ACC112 (cell line): ENCODE results near the gene DOCK9.
A peak's percentile ranks its signal among the peaks of the same experiment; 100 is the strongest.

Source experiments
- H2AFZ ChIP-seq: fragments of 200-600 bp; sonication (generic); one replicate; pipeline ENCODE4 v1.6.0; 2017; ENCODE audit warnings: antibody characterized with exemption, low read length; ENCODE audit not compliant: unreplicated experiment
- H3K27ac ChIP-seq: fragments of 200-600 bp; sonication (generic); 2 replicates; pipeline ENCODE4 v1.5.1; 2014; ENCODE audit warnings: low read depth, mild to moderate bottlenecking, antibody characterized with exemption, low read length, moderate library complexity
- H3K27me3 ChIP-seq: fragments of 200-600 bp; sonication (generic); 2 replicates; pipeline ENCODE4 v1.6.1; 2014; ENCODE audit warnings: mild to moderate bottlenecking, antibody characterized with exemption, low read length, moderate library complexity, mixed read lengths; ENCODE audit not compliant: insufficient read depth
- H3K36me3 ChIP-seq: fragments of 200-600 bp; sonication (generic); 2 replicates; pipeline ENCODE4 v1.6.1; 2016; ENCODE audit warnings: mild to moderate bottlenecking, antibody characterized with exemption, low read length, moderate library complexity, mixed read lengths; ENCODE audit not compliant: insufficient read depth
- H3K4me1 ChIP-seq: fragments of 200-600 bp; sonication (generic); one replicate; pipeline ENCODE4 v1.6.1; 2016; ENCODE audit warnings: low read length, mixed read lengths; ENCODE audit not compliant: insufficient read depth, unreplicated experiment, control insufficient read depth
- H3K4me3 ChIP-seq: fragments of 200-600 bp; sonication (generic); 2 replicates; pipeline ENCODE4 v1.5.1; 2014; ENCODE audit warnings: mild to moderate bottlenecking, low read depth, low read length
- H3K79me2 ChIP-seq: fragments of 200-600 bp; sonication (generic); one replicate; pipeline ENCODE4 v1.6.0; 2016; ENCODE audit warnings: low read length; ENCODE audit not compliant: control insufficient read depth, unreplicated experiment, insufficient read depth

DOCK9 gene

DNA sequence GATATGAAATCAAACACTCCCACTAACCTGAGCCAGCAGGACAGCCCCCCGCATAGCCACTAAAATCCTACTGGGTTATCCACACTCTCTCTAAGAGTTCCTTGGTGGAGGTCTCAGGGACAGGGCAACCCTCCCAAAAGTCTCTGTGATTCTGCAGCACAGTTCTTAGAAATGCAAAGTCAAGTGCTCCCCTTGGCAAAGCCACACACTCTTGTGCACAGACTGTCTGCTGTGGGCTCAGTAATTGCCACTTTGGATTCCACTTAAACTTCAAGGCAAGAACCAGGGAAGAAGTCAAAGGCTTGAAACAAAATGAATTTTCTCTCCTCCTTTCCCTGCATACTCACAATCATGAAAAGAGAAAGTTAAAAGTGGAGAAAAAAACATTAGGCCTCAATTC lies 61.5 kb downstream of the DOCK9 start:
- Histone ChIP-seq H3K79me2 (no peaks in the 10 kb centered on the region), H3K4me3 (no peak overlapping the region), H3K36me3 (no peaks in the 10 kb centered on the region), H3K4me1 (no peaks in the 10 kb centered on the region), H2AFZ (no peak overlapping the region), H3K27ac (no peak overlapping the region), H3K27me3 (no peaks in the 10 kb centered on the region)

- Histone ChIP-seq H3K36me3 (no peaks in the 10 kb centered on the region), H3K27ac (no peak overlapping the region), H2AFZ (no peak overlapping the region), H3K27me3 (no peaks in the 10 kb centered on the region), H3K4me3 (no peak overlapping the region), H3K4me1 (peaks cover 1% of the 10 kb centered on the region), H3K79me2 (no peaks in the 10 kb centered on the region)
These were observed 61.9 kb downstream of the DOCK9 start for GRCh38 chr13:98915981-98916380.

GRCh38 chr13:98915563-98915962 lies 62.3 kb downstream of the DOCK9 start:
- H3K27me3 ChIP-seq, result no peaks in the 10 kb centered on the region
- no peak overlapping the region for H3K4me3 ChIP-seq
- H3K4me1 ChIP-seq, result peaks cover 5% of the 10 kb centered on the region
- no peaks in the 10 kb centered on the region for H3K79me2 ChIP-seq
- H3K27ac ChIP-seq, result no peak overlapping the region
- H3K36me3 ChIP-seq, result no peaks in the 10 kb centered on the region
- no peak overlapping the region for H2AFZ ChIP-seq

GRCh38 chr13:98913741-98914140 lies 64.1 kb downstream of the DOCK9 start:
- H3K27me3 ChIP-seq, result no peaks in the 10 kb centered on the region
- H3K27ac ChIP-seq, result no peak overlapping the region
- H3K4me1 ChIP-seq, result peaks cover 22% of the 10 kb centered on the region
- H3K4me3 ChIP-seq, result peak overlapping the region; percentile 37; the same call in 1 of the 2 replicates
- no peaks in the 10 kb centered on the region for H3K36me3 ChIP-seq
- no peaks in the 10 kb centered on the region for H3K79me2 ChIP-seq
- H2AFZ ChIP-seq, result peak overlapping the region; percentile 3

- H3K4me3 ChIP-seq, result no peak overlapping the region
- no peaks in the 10 kb centered on the region for H3K27me3 ChIP-seq
- H3K4me1 ChIP-seq, result peaks cover 22% of the 10 kb centered on the region
- H3K79me2 ChIP-seq, result no peaks in the 10 kb centered on the region
- H3K27ac ChIP-seq, result no peak overlapping the region
- no peaks in the 10 kb centered on the region for H3K36me3 ChIP-seq
- H2AFZ ChIP-seq, result peak overlapping the region; percentile 2
These were observed 65.0 kb downstream of the DOCK9 start for GRCh38 chr13:98912846-98913245.

- no peaks in the 10 kb centered on the region for H3K27me3 ChIP-seq
- no peak overlapping the region for H3K4me3 ChIP-seq
- peaks cover 22% of the 10 kb centered on the region for H3K4me1 ChIP-seq
- H2AFZ ChIP-seq, result peak overlapping the region; percentile 74
- peak overlapping the region; percentile 94 for H3K27ac ChIP-seq
- H3K79me2 ChIP-seq, result no peaks in the 10 kb centered on the region
- no peaks in the 10 kb centered on the region for H3K36me3 ChIP-seq
These were observed 67.3 kb downstream of the DOCK9 start for GRCh38 chr13:98910501-98910951.

GRCh38 chr13:98909016-98909415 lies 68.8 kb downstream of the DOCK9 start:
- Histone ChIP-seq H3K4me3 (no peak overlapping the region), H3K36me3 (no peaks in the 10 kb centered on the region), H3K27ac (no peak overlapping the region; the same call in 1 of the 2 replicates), H3K4me1 (peaks cover 22% of the 10 kb centered on the region), H2AFZ (no peak overlapping the region), H3K79me2 (no peaks in the 10 kb centered on the region), H3K27me3 (no peaks in the 10 kb centered on the region)

GRCh38 chr13:98906746-98907502 lies 70.9 kb downstream of the DOCK9 start:
- no peak overlapping the region for H3K27ac ChIP-seq
- H3K36me3 ChIP-seq, result no peaks in the 10 kb centered on the region
- H3K4me1 ChIP-seq, result peaks cover 22% of the 10 kb centered on the region
- H3K4me3 ChIP-seq, result no peak overlapping the region
- no peak overlapping the region for H2AFZ ChIP-seq
- H3K27me3 ChIP-seq, result no peaks in the 10 kb centered on the region
- no peaks in the 10 kb centered on the region for H3K79me2 ChIP-seq

DNA sequence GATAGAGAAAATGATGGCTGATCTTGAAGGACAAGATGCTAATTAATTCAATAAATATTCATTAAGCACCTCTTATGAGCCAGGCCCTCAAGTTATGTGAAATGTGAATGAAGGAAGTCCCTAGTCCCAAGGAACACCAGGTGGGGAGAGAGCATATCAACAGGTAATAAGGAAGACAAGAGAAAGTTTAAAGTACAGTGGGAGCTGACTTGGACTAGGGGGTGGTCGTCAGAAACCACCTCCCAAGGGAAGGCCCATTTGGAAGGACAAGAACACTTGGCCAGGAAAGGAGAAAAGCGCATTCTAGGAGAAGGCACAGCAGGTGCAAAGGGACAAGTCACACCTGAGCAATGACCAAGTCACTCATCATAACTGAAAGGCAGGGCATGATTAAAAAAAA lies 72.7 kb downstream of the DOCK9 start:
- Histone ChIP-seq H3K4me1 (peaks cover 13% of the 10 kb centered on the region), H3K27me3 (no peaks in the 10 kb centered on the region), H3K4me3 (no peak overlapping the region), H3K79me2 (no peaks in the 10 kb centered on the region), H3K36me3 (no peaks in the 10 kb centered on the region), H2AFZ (no peak overlapping the region), H3K27ac (no peak overlapping the region)

- no peaks in the 10 kb centered on the region for H3K36me3 ChIP-seq
- H3K27ac ChIP-seq, result no peak overlapping the region
- no peak overlapping the region for H2AFZ ChIP-seq
- no peaks in the 10 kb centered on the region for H3K27me3 ChIP-seq
- H3K79me2 ChIP-seq, result no peaks in the 10 kb centered on the region
- no peak overlapping the region for H3K4me3 ChIP-seq
- no peaks in the 10 kb centered on the region for H3K4me1 ChIP-seq
These were observed 77.4 kb downstream of the DOCK9 start for GRCh38 chr13:98900442-98900841.

DNA sequence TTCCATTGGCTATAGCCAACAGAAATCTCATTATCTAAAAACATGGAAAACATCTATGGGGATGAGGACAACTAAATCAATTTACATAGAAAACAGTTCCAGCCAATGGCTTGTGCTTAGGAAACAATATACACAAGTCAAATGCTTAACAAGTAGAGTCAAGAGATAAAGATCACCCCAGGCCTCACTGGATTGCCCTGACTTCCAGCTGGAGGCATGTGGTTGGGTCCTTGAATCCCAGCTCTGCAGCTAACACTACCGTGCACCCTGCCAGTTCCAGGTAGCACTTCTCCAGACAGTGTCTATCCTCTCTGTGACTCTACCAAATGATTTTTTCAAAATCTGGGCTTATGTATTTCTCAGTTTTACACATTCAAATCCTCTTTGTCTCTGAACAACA lies 80.2 kb downstream of the DOCK9 start:
- H3K79me2 ChIP-seq, result no peaks in the 10 kb centered on the region
- H2AFZ ChIP-seq, result no peak overlapping the region
- no peaks in the 10 kb centered on the region for H3K4me1 ChIP-seq
- no peak overlapping the region for H3K4me3 ChIP-seq
- H3K36me3 ChIP-seq, result no peaks in the 10 kb centered on the region
- H3K27me3 ChIP-seq, result no peaks in the 10 kb centered on the region
- no peak overlapping the region for H3K27ac ChIP-seq
